HG03066 (cell line): ENCODE data around the gene UHRF2.
"Not testable (repeated sequence)": the region's sequence is repeated elsewhere in the genome, so short reads cannot be mapped to it uniquely, and the experiment has no call there.

Experiments
- ATAC-seq: cut with Tn5 transposase; IDR thresholded peaks from one replicate; pipeline ENCODE4 v1.9.1; 2021; ENCODE audit warnings: low read depth; ENCODE audit not compliant: unreplicated experiment

UHRF2 gene

GRCh38 chr9:6479959-6480358 is 67.0 kb downstream of the UHRF2 start:
- no peak for ATAC-seq

GRCh38 chr9:6484210-6484609 is 71.2 kb downstream of the UHRF2 start:
- no peak for ATAC-seq

GRCh38 chr9:6488395-6488794 is 75.4 kb downstream of the UHRF2 start:
- ATAC-seq = no peak

GRCh38 chr9:6489099-6489498 is 76.1 kb downstream of the UHRF2 start:
- ATAC-seq = no peak

- ATAC-seq = no peak
Measured at GRCh38 chr9:6490863-6491262, 77.9 kb downstream of the UHRF2 start.

GRCh38 chr9:6495466-6495865 is 82.5 kb downstream of the UHRF2 start:
- no peak for ATAC-seq

GRCh38 chr9:6498982-6499381 is 86.0 kb downstream of the UHRF2 start:
- no peak for ATAC-seq

GRCh38 chr9:6501526-6502210 is 88.7 kb downstream of the UHRF2 start:
- ATAC-seq = no peak

- no peak for ATAC-seq
Measured at GRCh38 chr9:6502399-6502798, 89.4 kb downstream of the UHRF2 start.

GRCh38 chr9:6506571-6506970 is 93.6 kb downstream of the UHRF2 start:
- ATAC-seq = no peak

- ATAC-seq = no peak
Measured at GRCh38 chr9:6512085-6512657, 99.2 kb downstream of the UHRF2 start.

- ATAC-seq = no peak
Measured at GRCh38 chr9:6522263-6522662, 109.3 kb downstream of the UHRF2 start.

GRCh38 chr9:6525326-6526045 is 112.5 kb downstream of the UHRF2 start:
- no peak for ATAC-seq

GRCh38 chr9:6535594-6535993 is 122.6 kb downstream of the UHRF2 start:
- no peak for ATAC-seq

GRCh38 chr9:6538666-6539071 is 125.7 kb downstream of the UHRF2 start:
- no peak for ATAC-seq

GRCh38 chr9:6542617-6543016 is 129.6 kb downstream of the UHRF2 start:
- ATAC-seq = not testable (repeated sequence)

- no peak for ATAC-seq
Measured at GRCh38 chr9:6543204-6543603, 130.2 kb downstream of the UHRF2 start.

GRCh38 chr9:6545017-6545691 is 132.2 kb downstream of the UHRF2 start:
- ATAC-seq = no peak

- ATAC-seq = no peak
Measured at GRCh38 chr9:6549106-6549800, 136.3 kb downstream of the UHRF2 start.

- ATAC-seq = no peak
Measured at GRCh38 chr9:6551136-6551535, 138.1 kb downstream of the UHRF2 start.

- no peak for ATAC-seq
Measured at GRCh38 chr9:6552033-6552432, 139.0 kb downstream of the UHRF2 start.
